Measurements from ENCODE around the gene SPRR4.

- no peak for TF ChIP-seq POLR2AphosphoS5 (IDR thresholded peaks at IDR 0.05; ENCODE audit: low read depth, low read length)
- TF ChIP-seq POLR2A (IDR thresholded peaks at IDR 0.05; ENCODE audit: low read depth, low read length) = no peak
- no peak for TF ChIP-seq TAF1 (IDR thresholded peaks at IDR 0.05; ENCODE audit: borderline replicate concordance, low read depth, low read length)
Observed at GRCh38 chr1:152999818-153000217, 29.4 kb downstream of the SPRR4 start.
